Medulla oblongata (tissue), 1 donor: Measurements from ENCODE around the gene SRF.
A peak's percentile ranks its signal among the peaks of the same experiment; 100 is the strongest.
"Not testable (repeated sequence)": the region's sequence is repeated elsewhere in the genome, so short reads cannot be mapped to it uniquely, and the experiment has no call there.

Source experiments
- DNase-seq: peaks from one replicate; pipeline ENCODE4 v3.0.0-alpha.2; 2015; ENCODE audit errors: extremely low spot score

SRF gene

DNA sequence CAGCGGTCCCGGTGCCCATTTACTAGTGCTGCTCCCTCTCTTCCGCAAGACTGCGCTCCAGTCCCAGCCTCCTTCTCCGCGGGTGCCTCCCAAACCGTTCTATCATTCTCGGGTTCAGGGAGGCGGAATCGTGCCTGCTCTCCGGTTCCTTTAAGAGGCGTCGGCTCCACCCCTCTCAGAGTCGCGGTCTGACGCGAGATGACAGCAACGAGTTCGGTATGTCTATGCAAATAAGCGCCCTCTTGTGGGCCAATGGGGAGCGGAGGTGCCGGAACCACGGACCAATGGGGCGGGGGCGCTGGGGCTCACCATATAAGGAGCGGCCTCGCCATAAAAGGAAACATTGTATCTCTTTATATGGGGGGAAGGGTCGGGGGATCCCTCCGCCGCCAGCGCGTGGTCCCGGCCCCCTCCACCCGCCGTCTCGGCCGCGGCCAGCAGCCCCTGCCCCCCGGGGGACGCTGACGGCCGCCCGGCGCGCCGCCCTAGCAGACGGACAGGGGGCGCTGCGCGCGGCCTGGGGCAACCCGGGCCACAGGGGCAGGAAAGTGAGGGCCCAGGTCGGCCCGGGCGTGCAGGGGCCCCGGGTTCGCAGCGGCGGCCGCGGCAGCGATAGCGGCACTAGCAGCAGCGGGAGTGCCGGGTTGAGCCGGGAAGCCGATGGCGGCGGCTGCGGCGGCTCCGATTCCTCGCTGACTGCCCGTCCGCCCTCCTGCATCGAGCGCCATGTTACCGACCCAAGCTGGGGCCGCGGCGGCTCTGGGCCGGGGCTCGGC, at the start of gene SRF:
Gene SRF, plus strand, starts transcription at position 339 of the 776 bp plus-strand sequence. Its CDS starts 388 bp downstream, at position 727.
- peak; percentile 100 for DNase-seq

DNA sequence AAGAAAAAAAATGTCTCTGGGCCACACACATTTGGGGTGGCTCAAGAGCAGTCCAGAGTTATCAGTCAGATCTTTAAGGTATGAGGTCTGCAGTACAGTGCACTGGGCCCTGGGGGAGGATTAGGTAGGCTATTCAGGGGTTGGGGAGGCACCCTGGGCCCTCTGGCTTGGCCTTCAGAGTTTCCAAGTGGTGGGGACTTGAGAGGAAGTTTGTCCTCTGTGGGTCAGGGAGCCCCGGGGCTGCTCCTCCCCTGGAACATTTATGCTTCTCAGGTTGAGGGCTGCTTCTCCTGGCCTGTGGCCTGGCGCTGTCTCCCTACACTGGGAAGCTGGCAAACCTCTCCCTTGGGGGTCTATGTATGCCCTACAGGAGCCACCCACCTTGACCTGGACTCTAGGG, 48.9 kb upstream of the SRF start:
- DNase-seq, result no peak

DNA sequence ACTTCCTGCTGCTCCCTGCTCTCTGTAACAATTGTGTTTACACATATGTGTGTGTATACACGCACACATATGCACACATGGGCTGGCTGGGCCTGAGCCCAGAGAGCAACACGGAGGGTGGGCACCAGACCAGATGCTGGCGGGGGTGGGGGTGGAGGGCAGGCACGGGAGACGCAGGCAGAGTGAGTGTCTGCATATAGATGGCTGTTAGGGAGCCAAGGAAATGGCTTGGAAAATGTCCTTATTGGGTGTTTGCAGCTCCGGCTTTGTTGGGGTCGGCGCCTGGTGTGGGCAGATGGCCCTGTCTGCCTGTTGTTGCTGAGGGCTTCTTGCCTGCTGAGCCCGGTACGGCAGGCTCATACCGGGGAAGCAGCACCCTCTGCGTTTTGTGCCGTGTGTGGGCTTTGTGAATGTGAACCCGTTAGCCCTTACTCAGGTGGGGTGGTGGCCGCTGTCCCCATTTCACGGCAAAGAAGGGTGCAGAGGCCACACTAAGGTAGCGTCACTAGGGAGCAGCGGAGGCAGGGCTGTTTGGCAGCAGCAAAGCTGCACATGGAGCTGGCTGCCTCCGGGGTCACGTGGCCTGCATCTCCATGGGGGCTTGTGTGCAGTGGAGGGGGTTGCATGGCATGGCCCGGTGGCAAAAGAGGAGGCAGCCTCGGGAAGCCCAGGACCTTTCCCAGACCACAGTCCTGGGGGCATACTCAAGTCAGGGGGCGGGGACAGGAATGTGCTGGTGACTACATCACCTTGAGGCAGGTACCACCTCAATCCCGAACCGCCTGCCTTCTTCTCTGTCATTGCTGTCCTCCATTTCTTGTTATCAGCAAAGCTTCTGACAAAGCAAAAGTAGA, 47.4 kb upstream of the SRF start:
- peak; percentile 21 for DNase-seq

DNA sequence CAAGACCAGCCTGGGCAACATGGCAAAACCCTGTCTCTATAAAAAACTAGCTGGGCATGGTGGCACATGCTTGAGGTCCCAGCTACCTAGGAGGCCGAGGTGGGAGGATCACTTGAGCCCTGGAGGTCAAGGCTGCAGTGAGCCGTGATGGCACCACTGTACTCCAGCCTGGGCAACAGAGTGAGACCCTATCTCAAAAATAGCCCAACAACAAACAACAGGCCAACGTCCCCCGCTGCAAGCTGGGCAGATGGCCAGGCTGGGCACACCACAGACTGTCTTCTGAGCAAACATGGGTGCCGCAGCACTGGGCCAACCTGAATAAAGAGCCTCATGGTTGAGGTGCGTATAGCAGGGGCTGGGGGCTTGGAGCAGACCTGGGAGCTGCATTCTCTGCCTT, 46.6 kb upstream of the SRF start:
- no peak for DNase-seq

DNA sequence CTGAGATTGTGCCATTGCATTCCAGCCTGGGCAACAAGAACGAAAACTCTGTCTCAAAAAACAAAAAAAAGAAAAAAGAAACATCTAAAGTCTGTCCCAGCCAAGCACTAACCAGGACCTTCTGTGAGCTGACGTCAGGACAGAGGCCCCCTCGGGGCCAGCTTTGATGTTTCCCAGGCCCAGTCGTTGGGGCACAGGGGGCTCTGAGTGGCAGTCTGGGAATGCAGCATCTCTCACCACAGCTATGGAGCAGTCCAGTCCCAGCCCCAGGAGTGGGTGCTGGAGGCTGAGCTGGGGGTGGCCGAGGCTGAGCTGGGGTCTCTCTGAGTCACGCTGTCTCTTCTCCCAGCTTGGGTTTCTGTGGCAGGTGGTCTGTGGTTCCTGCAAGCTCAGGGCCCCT, 46.0 kb upstream of the SRF start:
- DNase-seq, result no peak

DNA sequence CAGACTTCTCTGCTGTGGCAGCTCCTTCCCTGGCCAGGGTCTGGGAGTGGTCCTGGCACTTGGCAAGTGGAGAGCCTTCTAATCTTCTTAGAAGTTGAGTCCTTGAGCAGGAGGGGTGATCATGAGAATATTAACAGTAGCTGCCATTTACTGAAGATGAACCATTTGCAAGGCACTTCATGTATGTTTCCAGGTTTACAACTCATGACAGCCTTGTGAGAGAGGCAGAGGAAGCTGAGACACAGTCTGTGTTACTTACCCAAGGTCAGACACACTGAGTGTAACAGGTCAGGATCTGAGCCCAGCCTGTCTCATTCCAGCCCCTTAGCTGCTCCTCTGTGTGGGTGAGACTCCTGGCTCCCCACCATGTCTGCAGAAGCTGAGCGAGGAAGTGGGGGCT, 45.5 kb upstream of the SRF start:
- no peak for DNase-seq

DNA sequence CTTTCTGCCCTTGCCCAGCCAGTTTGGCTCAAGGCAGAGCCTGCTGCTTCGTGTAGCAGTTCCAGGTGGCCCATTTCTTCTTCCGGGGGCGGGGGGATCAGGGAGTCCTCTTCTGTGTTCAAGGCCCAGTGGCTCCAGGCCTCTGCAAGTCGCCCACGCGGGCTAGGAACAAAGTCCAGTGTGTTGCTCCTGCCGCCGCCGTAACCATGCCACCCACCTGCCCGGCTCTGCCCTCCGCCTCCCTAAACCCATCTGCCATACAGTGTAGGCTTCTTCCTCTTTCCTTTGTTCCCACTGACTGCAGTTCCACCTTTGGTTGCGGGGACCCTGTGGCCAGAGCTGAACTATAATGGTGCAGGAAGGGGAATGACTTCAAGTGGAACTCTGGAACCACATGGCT, 43.9 kb upstream of the SRF start:
- DNase-seq, result no peak

DNA sequence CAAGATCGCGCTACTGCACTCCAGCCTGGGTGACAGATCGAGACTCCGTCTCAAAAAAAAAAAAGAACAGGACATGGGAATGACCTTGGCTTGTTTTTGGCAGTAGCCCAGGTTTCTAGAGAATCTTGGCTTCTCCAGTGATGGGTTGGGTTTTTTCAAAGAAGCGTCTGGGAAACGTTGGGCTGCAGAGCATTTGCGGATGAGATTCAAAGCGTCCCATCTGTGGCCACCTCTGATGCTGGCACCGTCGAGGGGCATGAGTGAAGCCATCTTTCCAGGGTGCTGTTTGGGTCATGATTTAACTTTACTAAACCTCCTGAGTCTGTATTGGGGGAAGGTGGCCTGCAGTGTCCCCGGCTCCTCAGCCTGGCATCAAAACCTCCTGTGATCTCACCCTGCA, 43.2 kb upstream of the SRF start:
- peak; percentile 23 for DNase-seq

DNA sequence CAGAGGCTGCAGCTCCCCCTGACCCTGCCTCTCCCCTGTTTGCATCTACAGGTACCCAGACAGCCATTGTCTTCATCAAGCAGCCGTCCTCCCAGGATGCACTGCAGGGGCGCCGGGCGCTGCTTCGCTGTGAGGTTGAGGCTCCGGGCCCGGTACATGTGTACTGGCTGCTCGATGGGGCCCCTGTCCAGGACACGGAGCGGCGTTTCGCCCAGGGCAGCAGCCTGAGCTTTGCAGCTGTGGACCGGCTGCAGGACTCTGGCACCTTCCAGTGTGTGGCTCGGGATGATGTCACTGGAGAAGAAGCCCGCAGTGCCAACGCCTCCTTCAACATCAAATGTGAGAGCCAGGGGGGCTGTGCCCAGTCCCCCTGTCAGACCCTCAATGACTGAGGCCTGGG, 42.1 kb upstream of the SRF start:
- DNase-seq, result no peak

DNA sequence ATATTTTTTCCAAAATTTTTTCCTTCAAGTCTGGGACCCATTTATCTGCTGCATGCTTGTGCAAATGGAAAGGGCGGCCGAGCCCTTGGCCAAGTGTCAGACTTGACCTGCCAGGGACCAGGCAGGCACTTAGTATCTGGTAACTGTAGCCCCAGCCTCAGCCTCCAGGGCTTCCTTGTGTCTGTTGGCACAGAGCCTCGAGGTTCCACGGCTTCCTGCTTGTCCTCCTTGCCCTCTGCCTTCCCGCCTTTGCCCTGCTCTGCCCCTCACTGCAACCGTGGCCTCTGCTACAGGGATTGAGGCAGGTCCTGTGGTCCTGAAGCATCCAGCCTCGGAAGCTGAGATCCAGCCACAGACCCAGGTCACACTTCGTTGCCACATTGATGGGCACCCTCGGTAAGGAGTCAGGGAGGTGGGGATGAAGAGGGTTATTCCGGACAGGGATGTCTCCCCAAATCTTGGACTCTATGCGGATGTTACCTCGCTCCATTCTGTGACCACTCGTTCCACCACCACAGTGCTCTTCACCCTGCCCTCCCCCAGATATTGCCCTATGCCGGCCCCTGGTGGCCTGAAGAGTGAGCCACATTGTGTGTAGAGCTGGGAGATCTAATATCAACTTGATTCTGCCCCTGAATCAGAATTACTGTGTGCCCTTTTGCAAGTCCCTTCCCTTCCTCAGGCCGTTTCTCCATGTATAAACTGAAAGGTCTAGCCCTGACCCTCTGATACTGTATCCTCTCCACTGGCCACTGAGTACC, 41.5 kb upstream of the SRF start:
- DNase-seq, result peak; percentile 28

DNA sequence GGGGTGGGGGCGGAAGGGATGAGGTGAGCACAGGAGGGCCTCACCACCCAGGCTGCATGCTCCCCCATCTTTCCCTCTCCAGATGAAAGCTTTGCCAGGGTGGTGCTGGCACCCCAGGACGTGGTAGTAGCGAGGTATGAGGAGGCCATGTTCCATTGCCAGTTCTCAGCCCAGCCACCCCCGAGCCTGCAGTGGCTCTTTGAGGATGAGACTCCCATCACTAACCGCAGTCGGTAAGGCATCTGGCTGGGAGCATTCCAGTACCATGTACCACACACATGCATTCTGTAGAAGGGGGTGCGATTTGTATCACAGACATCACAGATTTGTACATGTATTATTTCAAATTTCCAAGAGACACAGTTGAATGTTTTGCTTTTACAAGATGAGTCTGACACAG, 40.6 kb upstream of the SRF start:
- no peak for DNase-seq

DNA sequence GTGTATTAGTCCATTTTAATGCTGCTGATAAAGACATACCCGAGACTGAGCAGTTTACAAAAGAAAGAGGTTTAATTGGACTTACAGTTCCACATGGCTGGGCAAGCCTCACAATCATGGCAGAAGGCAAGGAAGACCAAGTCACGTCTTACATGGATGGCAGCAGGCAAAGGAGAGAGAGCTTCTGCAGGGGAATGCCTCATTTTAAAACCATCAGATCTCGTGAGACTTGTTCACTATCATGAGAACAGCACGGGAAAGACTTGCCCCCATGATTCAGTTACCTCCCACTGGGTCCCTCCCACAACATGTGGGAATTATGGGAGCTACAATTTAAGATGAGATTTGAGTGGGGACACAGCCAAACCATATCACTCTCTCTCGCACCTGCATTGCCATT, 39.7 kb upstream of the SRF start:
- DNase-seq, result not testable (repeated sequence)

DNA sequence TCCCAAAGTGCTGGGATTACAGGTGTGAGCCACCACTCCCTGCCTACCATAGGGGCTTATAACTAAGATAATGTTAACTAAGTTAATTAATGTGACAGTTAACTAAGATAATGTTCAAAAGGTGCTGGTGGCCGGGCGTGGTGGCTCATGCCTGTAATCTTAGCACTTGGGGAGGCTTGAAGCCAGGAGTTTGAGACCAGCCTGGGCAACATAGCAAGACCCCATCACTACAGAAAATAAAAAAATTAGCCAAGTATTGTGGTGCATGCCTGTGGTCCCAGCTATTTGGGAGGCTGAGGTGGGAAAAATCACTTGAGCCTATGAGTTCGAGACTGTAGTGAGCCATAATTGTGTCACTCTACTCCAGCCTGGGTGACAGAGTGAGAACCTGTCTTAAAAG, 32.8 kb upstream of the SRF start:
- DNase-seq, result no peak

DNA sequence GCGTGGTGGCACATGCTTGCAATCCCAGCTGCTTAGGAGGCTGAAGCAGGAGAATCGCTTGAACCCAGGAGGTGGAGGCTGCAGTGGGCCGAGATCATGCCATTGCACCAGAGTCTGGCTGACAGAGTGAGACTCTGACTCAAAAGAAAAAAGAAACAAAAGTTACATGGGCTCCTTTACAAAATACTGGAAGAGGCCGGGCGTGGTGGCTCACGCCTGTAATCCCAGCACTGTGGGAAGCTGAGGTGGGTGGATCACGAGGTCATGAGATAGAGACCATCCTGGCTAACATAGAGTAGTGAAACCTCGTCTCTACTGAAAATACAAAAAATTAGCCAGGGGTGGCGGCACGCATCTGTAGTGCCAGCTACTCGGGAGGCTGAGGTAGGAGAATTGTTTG, 31.1 kb upstream of the SRF start:
- DNase-seq, result not testable (repeated sequence)

DNA sequence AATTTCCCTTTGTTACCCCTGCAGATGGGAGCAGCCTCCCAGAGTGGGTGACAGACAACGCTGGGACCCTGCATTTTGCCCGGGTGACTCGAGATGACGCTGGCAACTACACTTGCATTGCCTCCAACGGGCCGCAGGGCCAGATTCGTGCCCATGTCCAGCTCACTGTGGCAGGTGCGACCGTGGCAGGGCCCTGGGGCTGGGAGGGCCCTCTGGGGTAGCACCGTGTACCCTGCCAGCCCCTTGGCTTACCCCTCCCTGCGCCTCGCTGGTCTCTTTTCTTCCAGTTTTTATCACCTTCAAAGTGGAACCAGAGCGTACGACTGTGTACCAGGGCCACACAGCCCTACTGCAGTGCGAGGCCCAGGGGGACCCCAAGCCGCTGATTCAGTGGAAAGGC, 29.4 kb upstream of the SRF start:
- no peak for DNase-seq

DNA sequence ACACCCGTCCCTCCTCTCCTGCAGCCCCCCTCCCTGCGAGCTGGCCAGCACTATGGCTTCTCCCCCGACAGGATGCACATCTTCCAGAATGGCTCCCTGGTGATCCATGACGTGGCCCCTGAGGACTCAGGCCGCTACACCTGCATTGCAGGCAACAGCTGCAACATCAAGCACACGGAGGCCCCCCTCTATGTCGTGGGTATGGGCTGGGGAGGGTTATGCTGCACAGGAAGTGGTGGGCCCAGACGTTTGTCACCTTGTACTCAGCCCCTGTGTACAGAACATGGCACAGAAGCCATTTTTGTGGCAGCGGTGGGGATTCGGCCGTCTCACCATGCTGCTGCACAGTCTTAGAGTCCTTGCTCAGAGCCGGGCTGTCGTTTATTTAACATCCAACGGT, 29.0 kb upstream of the SRF start:
- no peak for DNase-seq

DNA sequence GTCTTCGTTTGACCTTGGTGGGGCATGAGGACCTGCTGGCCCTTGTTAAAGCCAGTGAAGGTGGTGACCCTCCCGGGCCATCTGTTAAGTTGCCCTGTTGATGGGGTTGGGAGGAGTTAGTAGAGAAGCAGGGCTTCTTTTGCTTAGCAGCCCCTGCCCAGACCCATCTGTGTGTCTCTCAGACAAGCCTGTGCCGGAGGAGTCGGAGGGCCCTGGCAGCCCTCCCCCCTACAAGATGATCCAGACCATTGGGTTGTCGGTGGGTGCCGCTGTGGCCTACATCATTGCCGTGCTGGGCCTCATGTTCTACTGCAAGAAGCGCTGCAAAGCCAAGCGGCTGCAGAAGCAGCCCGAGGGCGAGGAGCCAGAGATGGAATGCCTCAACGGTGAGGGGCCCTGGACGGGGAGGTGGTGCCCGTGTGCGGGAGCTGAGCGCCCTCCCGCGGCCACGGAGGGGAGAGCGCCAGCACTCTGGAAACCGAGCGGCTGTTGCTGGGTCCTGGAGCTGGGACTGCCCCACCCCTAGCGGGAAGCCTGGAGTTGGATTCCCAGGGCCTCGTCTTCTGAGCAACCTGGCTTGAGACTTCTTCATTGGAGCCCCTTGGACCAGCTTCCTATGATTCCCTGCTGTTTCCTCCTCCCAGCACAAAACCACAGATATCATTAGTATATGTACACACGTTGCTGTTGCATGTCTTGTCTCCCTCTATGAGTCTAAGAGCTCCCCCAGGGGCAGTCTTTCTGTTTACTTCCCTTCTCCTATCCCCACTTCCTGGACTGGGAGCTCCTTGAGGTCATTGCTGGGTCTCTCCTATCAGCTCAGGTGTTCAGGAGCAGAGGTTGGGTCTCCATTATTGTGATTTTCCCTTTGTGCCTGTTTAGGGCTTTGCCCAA, 27.6 kb upstream of the SRF start:
- peak; percentile 83 for DNase-seq

DNA sequence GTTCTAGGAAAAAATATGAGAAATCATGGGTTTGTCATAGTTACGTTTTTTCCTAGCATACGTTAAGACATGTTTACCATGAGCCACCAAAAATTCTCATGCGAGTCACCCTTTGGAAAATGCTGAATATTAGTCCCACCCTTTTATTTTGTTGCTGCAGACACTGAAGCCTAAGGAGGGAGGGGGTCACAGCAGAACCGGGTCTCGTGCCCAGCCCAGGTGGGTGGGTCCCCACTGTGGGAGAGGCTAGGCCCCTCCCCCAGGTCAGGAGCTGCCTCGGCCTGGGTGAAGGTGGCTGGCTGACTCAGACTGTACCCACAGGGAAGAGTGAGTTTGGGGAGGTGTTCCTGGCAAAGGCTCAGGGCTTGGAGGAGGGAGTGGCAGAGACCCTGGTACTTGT, 26.2 kb upstream of the SRF start:
- no peak for DNase-seq

DNA sequence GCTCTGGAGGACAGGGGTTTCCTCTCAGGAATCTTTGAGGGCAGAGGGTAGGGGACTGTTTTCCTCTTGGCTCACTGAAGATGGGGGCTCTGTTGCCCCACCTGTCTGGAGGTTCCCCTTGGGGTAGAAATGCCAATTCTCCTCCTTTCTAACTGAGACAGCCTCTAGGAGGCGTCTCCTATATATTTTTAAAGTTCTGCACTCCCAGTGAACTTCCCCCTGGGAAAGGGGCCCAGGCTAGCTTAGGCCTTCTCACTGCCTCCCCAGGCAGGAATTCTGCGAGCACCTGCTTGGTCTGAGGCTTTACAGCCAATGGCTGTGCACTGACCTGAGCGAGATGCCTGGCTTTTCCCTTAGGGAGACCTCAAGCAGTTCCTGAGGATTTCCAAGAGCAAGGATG, 24.8 kb upstream of the SRF start:
- no peak for DNase-seq

DNA sequence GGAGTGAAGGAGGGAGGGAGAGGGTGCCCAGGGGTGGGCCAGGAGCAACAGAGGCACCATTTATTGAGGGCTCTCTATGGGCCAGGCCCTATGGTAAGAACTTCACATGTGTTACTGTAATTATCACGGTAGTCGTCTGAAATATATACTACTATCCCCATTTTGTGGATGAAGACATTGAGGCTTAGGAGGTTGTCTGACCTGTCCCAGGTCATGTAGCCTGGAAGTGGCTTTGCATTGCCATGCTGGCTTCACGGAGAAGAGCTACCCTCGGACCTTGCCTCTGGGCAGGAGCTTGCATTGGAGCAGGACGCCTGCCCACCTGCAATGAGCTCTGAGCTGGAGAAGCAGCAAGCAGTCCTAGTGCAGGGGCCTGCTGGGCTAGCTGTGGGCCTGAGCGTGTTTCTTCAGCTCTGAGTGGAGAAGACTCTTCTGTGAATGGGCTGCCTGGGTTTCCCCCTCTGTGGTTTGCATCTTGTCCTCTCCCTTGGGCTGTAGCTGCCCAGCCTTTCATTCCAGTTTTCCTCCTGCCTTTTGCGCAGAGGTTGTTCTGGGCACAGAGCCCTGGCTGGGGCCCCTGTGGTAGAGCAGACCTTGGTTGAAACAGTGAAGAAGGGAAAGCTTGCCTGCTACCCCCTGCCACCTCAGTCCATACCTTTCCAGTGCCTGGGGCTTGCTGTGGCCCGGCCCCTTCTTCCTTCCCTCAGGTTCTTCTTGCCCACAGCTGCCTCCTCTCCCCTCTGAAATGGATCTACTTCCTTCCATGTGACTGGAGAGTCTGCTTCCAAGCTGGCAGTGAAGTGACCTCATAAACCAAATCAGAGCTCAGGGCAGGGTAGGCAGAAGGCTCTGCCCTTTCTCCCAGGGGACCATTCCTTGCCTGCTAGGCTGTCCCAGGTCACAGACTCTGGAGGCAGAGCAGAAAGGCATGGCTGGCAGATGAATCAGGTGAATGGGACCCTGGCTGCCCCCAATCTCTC, 24.1 kb upstream of the SRF start:
- no peak for DNase-seq
